ENCODE measurements around the gene TBC1D9B.

Gene TBC1D9B

DNA sequence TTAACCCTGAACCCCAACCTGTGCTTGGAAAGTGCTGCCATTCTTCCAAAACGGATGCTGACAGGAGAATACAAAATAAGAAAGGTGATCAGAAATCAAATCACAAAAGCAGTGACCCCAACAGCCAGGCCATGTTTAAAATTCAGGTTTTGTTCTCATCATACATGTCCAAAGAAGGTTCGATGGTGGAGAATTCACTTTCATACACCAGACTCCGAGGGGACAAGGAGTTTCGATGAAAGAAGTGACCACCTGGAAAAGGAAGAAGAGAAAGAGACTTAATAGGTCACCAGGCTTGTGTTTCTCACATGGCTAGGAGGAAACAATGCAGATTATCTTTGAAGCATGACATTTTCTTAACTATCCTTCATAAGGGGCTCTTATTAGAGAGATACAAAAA lies 12.5 kb upstream of the TBC1D9B start:
- peaks cover 32% of the 10 kb centered on the region for H3K4me1 ChIP-seq (ENCODE audit: control insufficient read depth, low read length)
- H3K36me3 ChIP-seq (ENCODE audit: control insufficient read depth, low read length): no peaks in the 10 kb centered on the region

DNA sequence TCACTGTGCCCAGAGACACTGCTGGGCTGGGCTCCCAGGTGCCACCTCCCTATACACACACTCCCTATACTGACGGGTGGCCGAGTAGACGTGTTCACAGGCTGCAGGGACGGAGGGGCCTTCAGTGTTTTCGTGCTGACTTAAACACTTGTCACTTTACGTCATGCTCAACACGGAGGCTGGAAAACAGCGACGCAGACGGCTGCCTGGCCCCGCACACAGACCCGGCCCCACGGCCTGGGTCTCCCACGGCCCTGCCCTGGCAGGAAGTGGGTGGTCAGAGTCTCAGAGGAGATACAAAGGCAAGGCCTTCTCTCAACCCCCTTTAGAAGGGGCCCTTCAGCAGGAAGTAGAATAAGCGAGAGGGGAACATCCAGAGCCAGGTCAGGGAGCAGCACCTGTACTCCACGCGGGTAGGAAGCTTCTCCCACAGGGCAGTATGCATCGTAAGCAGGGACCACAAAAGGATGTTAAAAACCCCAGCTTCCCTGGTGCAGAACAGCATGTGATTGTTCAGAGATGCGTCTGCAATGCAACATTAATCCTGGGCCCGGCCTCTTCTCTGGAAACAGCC lies 11.9 kb upstream of the TBC1D9B start:
- no peak overlapping the region for H3K4me3 ChIP-seq (ENCODE audit: low read length)
- H3K79me2 ChIP-seq (ENCODE audit: control insufficient read depth, low read length): no peaks in the 10 kb centered on the region
- H3K27ac ChIP-seq (ENCODE audit: low read depth, low read length): no peak overlapping the region
- no peaks in the 10 kb centered on the region for H4K20me1 ChIP-seq (ENCODE audit: control insufficient read depth, insufficient read depth, low read depth, low read length)
- H3K27me3 ChIP-seq (ENCODE audit: control insufficient read depth, low read length): no peaks in the 10 kb centered on the region
- TF ChIP-seq EZH2phosphoT487 (IDR thresholded peaks at IDR 0.05; ENCODE audit: borderline replicate concordance, low read length): no peak
- TF ChIP-seq, protein P1, sequence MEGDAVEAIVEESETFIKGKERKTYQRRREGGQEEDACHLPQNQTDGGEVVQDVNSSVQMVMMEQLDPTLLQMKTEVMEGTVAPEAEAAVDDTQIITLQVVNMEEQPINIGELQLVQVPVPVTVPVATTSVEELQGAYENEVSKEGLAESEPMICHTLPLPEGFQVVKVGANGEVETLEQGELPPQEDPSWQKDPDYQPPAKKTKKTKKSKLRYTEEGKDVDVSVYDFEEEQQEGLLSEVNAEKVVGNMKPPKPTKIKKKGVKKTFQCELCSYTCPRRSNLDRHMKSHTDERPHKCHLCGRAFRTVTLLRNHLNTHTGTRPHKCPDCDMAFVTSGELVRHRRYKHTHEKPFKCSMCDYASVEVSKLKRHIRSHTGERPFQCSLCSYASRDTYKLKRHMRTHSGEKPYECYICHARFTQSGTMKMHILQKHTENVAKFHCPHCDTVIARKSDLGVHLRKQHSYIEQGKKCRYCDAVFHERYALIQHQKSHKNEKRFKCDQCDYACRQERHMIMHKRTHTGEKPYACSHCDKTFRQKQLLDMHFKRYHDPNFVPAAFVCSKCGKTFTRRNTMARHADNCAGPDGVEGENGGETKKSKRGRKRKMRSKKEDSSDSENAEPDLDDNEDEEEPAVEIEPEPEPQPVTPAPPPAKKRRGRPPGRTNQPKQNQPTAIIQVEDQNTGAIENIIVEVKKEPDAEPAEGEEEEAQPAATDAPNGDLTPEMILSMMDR (IDR thresholded peaks at IDR 0.05; ENCODE audit: low read depth, low read length, poor library complexity, severe bottlenecking): no peak
- H3K4me1 ChIP-seq (ENCODE audit: control insufficient read depth, low read length): peaks cover 33% of the 10 kb centered on the region
- no peak overlapping the region for H3K4me2 ChIP-seq (ENCODE audit: low read length)
- H3K9me2 ChIP-seq (replicated peaks; ENCODE audit: control insufficient read depth, low read length): no peaks in the 10 kb centered on the region
- no peaks in the 10 kb centered on the region for H3K9me3 ChIP-seq (ENCODE audit: control insufficient read depth, insufficient read depth, low read length)
- H3K36me3 ChIP-seq (ENCODE audit: control insufficient read depth, low read length): no peaks in the 10 kb centered on the region
- H3F3A ChIP-seq (ENCODE audit: control insufficient read depth, insufficient read depth): no peaks in the 10 kb centered on the region; the same call in 1 of the 2 replicates

More for the DNA sequence above, 12.5 kb upstream of the TBC1D9B start:
- Histone ChIP-seq H3K27me3 (ENCODE audit: control insufficient read depth, low read length) (no peaks in the 10 kb centered on the region), H3K4me3 (ENCODE audit: low read length) (no peak overlapping the region), H3K79me2 (ENCODE audit: control insufficient read depth, low read length) (no peaks in the 10 kb centered on the region), H3K9me3 (ENCODE audit: control insufficient read depth, insufficient read depth, low read length) (no peaks in the 10 kb centered on the region), H3K9me2 (replicated peaks; ENCODE audit: control insufficient read depth, low read length) (no peaks in the 10 kb centered on the region), H3K4me2 (ENCODE audit: low read length) (no peak overlapping the region), H4K20me1 (ENCODE audit: control insufficient read depth, insufficient read depth, low read depth, low read length) (no peaks in the 10 kb centered on the region), H3F3A (ENCODE audit: control insufficient read depth, insufficient read depth) (no peaks in the 10 kb centered on the region; the same call in 1 of the 2 replicates), H3K27ac (ENCODE audit: low read depth, low read length) (no peak overlapping the region)
- TF ChIP-seq EZH2phosphoT487 (IDR thresholded peaks at IDR 0.05; ENCODE audit: borderline replicate concordance, low read length): no peak
- TF ChIP-seq, protein P1 (IDR thresholded peaks at IDR 0.05; ENCODE audit: low read depth, low read length, poor library complexity, severe bottlenecking): no peak

DNA sequence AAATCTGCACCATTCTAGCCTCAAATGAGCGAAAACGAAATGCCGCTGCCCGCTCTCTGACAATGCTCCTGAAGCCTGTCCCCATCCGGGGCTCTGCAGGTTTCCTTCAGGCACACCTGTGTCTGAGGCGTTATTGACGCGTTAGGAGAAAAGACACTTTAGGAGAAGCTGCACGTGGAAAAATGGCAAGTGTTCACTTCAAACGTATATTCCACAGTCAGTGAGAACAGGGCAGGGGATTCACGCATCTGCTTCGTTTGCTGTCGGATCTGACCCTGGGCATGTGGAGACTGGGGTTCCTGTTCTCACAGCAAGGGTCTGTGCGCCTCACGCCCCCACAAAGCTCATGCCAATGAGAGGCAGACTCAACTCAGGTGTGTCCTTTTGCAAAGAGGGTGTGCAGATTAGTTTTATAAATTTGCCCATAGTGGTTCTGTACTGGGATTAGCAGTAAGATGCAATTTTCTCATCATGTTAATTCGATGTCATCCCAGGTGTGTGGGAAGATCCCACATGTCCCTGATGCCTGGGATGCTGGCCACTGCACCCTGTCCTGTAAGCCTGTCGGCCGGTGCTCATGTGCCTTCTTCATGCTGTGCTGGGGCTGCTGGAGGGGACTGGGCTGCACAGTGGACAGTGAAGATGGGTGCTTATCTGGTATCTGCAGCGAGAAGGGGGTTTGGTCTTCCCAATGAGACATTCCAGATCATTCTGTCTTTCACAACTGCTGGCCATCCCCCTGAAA lies 11.2 kb upstream of the TBC1D9B start:
- H4K20me1 ChIP-seq (ENCODE audit: control insufficient read depth, insufficient read depth, low read depth, low read length): no peaks in the 10 kb centered on the region
- H3K36me3 ChIP-seq (ENCODE audit: control insufficient read depth, low read length): no peaks in the 10 kb centered on the region
- no peak overlapping the region for H3K27ac ChIP-seq (ENCODE audit: low read depth, low read length)
- H3K4me1 ChIP-seq (ENCODE audit: control insufficient read depth, low read length): peaks cover 39% of the 10 kb centered on the region
- no peaks in the 10 kb centered on the region for H3K9me3 ChIP-seq (ENCODE audit: control insufficient read depth, insufficient read depth, low read length)
- H3K79me2 ChIP-seq (ENCODE audit: control insufficient read depth, low read length): no peaks in the 10 kb centered on the region
- H3K27me3 ChIP-seq (ENCODE audit: control insufficient read depth, low read length): no peaks in the 10 kb centered on the region
- H3K9me2 ChIP-seq (replicated peaks; ENCODE audit: control insufficient read depth, low read length): no peaks in the 10 kb centered on the region
- no peaks in the 10 kb centered on the region; the same call in 1 of the 2 replicates for H3F3A ChIP-seq (ENCODE audit: control insufficient read depth, insufficient read depth)
- no peak overlapping the region for H3K4me3 ChIP-seq (ENCODE audit: low read length)
- H3K4me2 ChIP-seq (ENCODE audit: low read length): no peak overlapping the region
- TF ChIP-seq, protein P1 (IDR thresholded peaks at IDR 0.05; ENCODE audit: low read depth, low read length, poor library complexity, severe bottlenecking): no peak
- TF ChIP-seq EZH2phosphoT487 (IDR thresholded peaks at IDR 0.05; ENCODE audit: borderline replicate concordance, low read length): no peak

Measured in DOHH2 (cell line).